Measurements from ENCODE around the gene ERP29. TPM values are rescaled to one million over a fixed set of nuclear protein-coding genes. Genes with fewer than 3 reads are reported as not detected.
A peak's percentile ranks its signal among the peaks of the same experiment; 100 is the strongest.

The ERP29 gene
- 163 TPM for polyA plus RNA-seq (2013, experiment 1 of 4)
- 157 TPM for polyA plus RNA-seq (2013, experiment 2 of 4)
- polyA plus RNA-seq (2013, experiment 3 of 4): 104 TPM
- polyA plus RNA-seq (2013, experiment 4 of 4): 118 TPM

GRCh38 chr12:112012775-112013600 is at the start of gene ERP29, which contains the start of gene TMEM116:
ERP29 (plus strand) TSS chr12:112013426; CDS start chr12:112013466, 40 bp downstream.
TMEM116 (minus strand) TSS chr12:112013165; CDS start chr12:112005270, 7,895 bp downstream.
- no peaks in the 10 kb centered on the region for H3K9me3 ChIP-seq (ENCODE audit: control insufficient read depth, low read length)
- no peaks in the 10 kb centered on the region for H3K27me3 ChIP-seq (ENCODE audit: control insufficient read depth, insufficient read depth, low read length, poor library complexity, severe bottlenecking)
- 0% methylated on average over 67 of the region's 67 CpGs for WGBS, 2 experiments
- no peaks in the 10 kb centered on the region for H3K4me1 ChIP-seq (ENCODE audit: control insufficient read depth, insufficient read depth, low read length)
- H3K27ac ChIP-seq (ENCODE audit: insufficient read depth, low read depth, low read length, poor library complexity, severe bottlenecking): peak within 1 kb of the TSS; percentile 92
- H3K36me3 ChIP-seq (ENCODE audit: control insufficient read depth, insufficient read depth, low read length): peaks cover 4% of the 10 kb centered on the region
- H3K4me3 ChIP-seq (ENCODE audit: insufficient read depth, low read depth, low read length): peak within 1 kb of the TSS; percentile 99

DNA sequence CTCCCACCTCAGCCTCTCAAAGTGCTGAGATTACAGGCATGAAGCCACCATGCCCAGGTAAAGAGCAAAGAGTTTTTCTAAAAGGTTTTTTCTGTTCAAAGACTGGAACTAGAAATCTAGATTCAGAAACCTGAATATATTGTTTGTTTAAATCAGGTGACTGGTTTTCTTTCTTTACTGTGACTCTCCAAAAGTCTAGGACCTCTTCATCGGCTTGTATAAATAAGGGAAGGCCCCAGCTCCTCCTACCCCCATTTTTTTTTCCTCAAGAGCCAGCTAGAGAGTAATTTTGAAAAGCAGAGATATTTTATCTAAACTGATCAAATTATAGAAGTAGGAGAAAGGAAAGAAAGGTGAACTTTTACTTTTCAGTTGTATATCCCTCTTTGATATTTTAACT is 48.3 kb upstream of the ERP29 start:
- H3K36me3 ChIP-seq (ENCODE audit: control insufficient read depth, insufficient read depth, low read length): no peaks in the 10 kb centered on the region
- no peak overlapping the region for H3K4me3 ChIP-seq (ENCODE audit: insufficient read depth, low read depth, low read length)
- WGBS, 2 experiments: 90% methylated on average over 1 of the region's 1 CpG; no CpG with 5 or more reads in 1 of the 2 experiments
- no peaks in the 10 kb centered on the region for H3K9me3 ChIP-seq (ENCODE audit: control insufficient read depth, low read length)
- H3K27ac ChIP-seq (ENCODE audit: insufficient read depth, low read depth, low read length, poor library complexity, severe bottlenecking): no peak overlapping the region
- H3K4me1 ChIP-seq (ENCODE audit: control insufficient read depth, insufficient read depth, low read length): no peaks in the 10 kb centered on the region
- H3K27me3 ChIP-seq (ENCODE audit: control insufficient read depth, insufficient read depth, low read length, poor library complexity, severe bottlenecking): no peaks in the 10 kb centered on the region

- Histone ChIP-seq H3K4me1 (ENCODE audit: control insufficient read depth, insufficient read depth, low read length) (no peaks in the 10 kb centered on the region), H3K9me3 (ENCODE audit: control insufficient read depth, low read length) (no peaks in the 10 kb centered on the region), H3K27ac (ENCODE audit: insufficient read depth, low read depth, low read length, poor library complexity, severe bottlenecking) (no peak overlapping the region), H3K4me3 (ENCODE audit: insufficient read depth, low read depth, low read length) (no peak overlapping the region), H3K36me3 (ENCODE audit: control insufficient read depth, insufficient read depth, low read length) (no peaks in the 10 kb centered on the region), H3K27me3 (ENCODE audit: control insufficient read depth, insufficient read depth, low read length, poor library complexity, severe bottlenecking) (no peaks in the 10 kb centered on the region)
Observed at GRCh38 chr12:111971800-111972199, 41.4 kb upstream of the ERP29 start.

GRCh38 chr12:111975161-111975931 is 37.9 kb upstream of the ERP29 start:
- H3K4me3 ChIP-seq (ENCODE audit: insufficient read depth, low read depth, low read length): no peak overlapping the region
- 93 to 94% methylated on average over 4 of the region's 5 CpGs for WGBS, 2 experiments
- no peaks in the 10 kb centered on the region for H3K27me3 ChIP-seq (ENCODE audit: control insufficient read depth, insufficient read depth, low read length, poor library complexity, severe bottlenecking)
- H3K4me1 ChIP-seq (ENCODE audit: control insufficient read depth, insufficient read depth, low read length): no peaks in the 10 kb centered on the region
- H3K9me3 ChIP-seq (ENCODE audit: control insufficient read depth, low read length): no peaks in the 10 kb centered on the region
- no peak overlapping the region for H3K27ac ChIP-seq (ENCODE audit: insufficient read depth, low read depth, low read length, poor library complexity, severe bottlenecking)
- no peaks in the 10 kb centered on the region for H3K36me3 ChIP-seq (ENCODE audit: control insufficient read depth, insufficient read depth, low read length)

- Histone ChIP-seq H3K27ac (ENCODE audit: insufficient read depth, low read depth, low read length, poor library complexity, severe bottlenecking) (no peak overlapping the region), H3K9me3 (ENCODE audit: control insufficient read depth, low read length) (no peaks in the 10 kb centered on the region), H3K4me3 (ENCODE audit: insufficient read depth, low read depth, low read length) (no peak overlapping the region), H3K36me3 (ENCODE audit: control insufficient read depth, insufficient read depth, low read length) (no peaks in the 10 kb centered on the region), H3K27me3 (ENCODE audit: control insufficient read depth, insufficient read depth, low read length, poor library complexity, severe bottlenecking) (no peaks in the 10 kb centered on the region), H3K4me1 (ENCODE audit: control insufficient read depth, insufficient read depth, low read length) (no peaks in the 10 kb centered on the region)
- 96 to 97% methylated on average over 6 of the region's 6 CpGs for WGBS, 2 experiments
Observed at GRCh38 chr12:111976291-111976690, 36.9 kb upstream of the ERP29 start.

DNA sequence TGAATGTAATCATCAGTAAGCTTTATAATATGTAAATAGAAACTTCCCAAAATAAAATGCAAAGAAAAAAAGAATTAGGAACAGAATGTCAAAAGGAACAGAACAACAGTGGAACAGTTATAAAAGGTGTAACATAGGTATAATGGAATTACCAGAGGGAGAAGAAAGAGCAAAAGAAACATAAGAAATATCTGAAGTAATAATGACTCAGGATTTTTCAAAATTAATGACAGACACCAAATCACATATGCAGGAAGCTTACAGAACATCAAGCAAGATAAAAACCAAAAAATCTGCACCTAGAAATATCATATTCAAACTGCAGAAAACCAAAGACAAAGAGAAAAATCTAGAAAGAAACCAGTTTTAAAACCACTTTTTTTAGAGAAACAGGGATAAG is 36.4 kb upstream of the ERP29 start:
- no peak overlapping the region for H3K27ac ChIP-seq (ENCODE audit: insufficient read depth, low read depth, low read length, poor library complexity, severe bottlenecking)
- no peaks in the 10 kb centered on the region for H3K36me3 ChIP-seq (ENCODE audit: control insufficient read depth, insufficient read depth, low read length)
- no peaks in the 10 kb centered on the region for H3K9me3 ChIP-seq (ENCODE audit: control insufficient read depth, low read length)
- no peak overlapping the region for H3K4me3 ChIP-seq (ENCODE audit: insufficient read depth, low read depth, low read length)
- no peaks in the 10 kb centered on the region for H3K4me1 ChIP-seq (ENCODE audit: control insufficient read depth, insufficient read depth, low read length)
- no peaks in the 10 kb centered on the region for H3K27me3 ChIP-seq (ENCODE audit: control insufficient read depth, insufficient read depth, low read length, poor library complexity, severe bottlenecking)

GRCh38 chr12:111978545-111978944 is 34.7 kb upstream of the ERP29 start:
- Histone ChIP-seq H3K27ac (ENCODE audit: insufficient read depth, low read depth, low read length, poor library complexity, severe bottlenecking) (no peak overlapping the region), H3K27me3 (ENCODE audit: control insufficient read depth, insufficient read depth, low read length, poor library complexity, severe bottlenecking) (no peaks in the 10 kb centered on the region), H3K9me3 (ENCODE audit: control insufficient read depth, low read length) (no peaks in the 10 kb centered on the region), H3K4me1 (ENCODE audit: control insufficient read depth, insufficient read depth, low read length) (no peaks in the 10 kb centered on the region), H3K4me3 (ENCODE audit: insufficient read depth, low read depth, low read length) (no peak overlapping the region), H3K36me3 (ENCODE audit: control insufficient read depth, insufficient read depth, low read length) (no peaks in the 10 kb centered on the region)

DNA sequence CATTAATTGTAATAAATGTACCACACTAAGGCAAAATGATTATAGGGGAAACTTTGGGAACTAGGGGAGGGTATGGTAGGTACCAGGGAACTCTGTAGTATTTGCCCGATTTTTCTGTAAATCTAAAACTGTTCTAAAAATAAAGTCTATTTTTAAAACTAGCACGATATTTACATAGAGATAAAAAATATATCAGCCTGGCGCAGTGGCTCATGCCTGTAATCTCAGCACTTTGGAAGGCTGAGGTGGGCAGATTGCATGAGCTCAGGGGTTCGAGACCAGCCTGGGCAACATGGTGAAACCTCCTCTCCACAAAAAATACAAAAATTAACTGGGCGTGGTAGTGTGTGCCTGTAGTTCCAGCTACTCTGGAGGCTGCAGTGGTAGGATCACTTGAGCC is 32.6 kb upstream of the ERP29 start:
- H3K27ac ChIP-seq (ENCODE audit: insufficient read depth, low read depth, low read length, poor library complexity, severe bottlenecking): no peak overlapping the region
- no peak overlapping the region for H3K4me3 ChIP-seq (ENCODE audit: insufficient read depth, low read depth, low read length)
- H3K36me3 ChIP-seq (ENCODE audit: control insufficient read depth, insufficient read depth, low read length): no peaks in the 10 kb centered on the region
- H3K27me3 ChIP-seq (ENCODE audit: control insufficient read depth, insufficient read depth, low read length, poor library complexity, severe bottlenecking): no peaks in the 10 kb centered on the region
- H3K4me1 ChIP-seq (ENCODE audit: control insufficient read depth, insufficient read depth, low read length): no peaks in the 10 kb centered on the region
- 92% methylated on average over 4 to 5 of the region's 5 CpGs for WGBS, 2 experiments
- no peaks in the 10 kb centered on the region for H3K9me3 ChIP-seq (ENCODE audit: control insufficient read depth, low read length)

DNA sequence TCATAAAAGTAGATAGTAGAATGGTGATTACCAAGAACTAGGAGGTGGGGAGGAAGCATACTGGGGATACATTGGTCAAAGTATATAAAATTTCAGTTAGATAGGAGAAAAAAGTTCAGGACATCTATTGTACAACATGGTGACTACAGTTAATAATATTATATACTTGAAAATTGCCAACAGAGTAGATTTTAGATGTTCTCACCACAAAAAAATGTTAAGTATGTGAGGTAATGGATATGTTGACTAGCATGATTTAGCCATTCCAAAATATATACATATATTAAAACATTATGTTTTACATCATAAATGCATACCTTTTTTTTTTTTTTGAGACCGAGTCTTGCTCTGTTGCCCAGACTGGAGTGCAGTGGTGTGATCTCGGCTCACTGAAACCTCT is 31.2 kb upstream of the ERP29 start:
- H3K9me3 ChIP-seq (ENCODE audit: control insufficient read depth, low read length): no peaks in the 10 kb centered on the region
- no peak overlapping the region for H3K27ac ChIP-seq (ENCODE audit: insufficient read depth, low read depth, low read length, poor library complexity, severe bottlenecking)
- H3K36me3 ChIP-seq (ENCODE audit: control insufficient read depth, insufficient read depth, low read length): no peaks in the 10 kb centered on the region
- no peaks in the 10 kb centered on the region for H3K4me1 ChIP-seq (ENCODE audit: control insufficient read depth, insufficient read depth, low read length)
- H3K27me3 ChIP-seq (ENCODE audit: control insufficient read depth, insufficient read depth, low read length, poor library complexity, severe bottlenecking): no peaks in the 10 kb centered on the region
- no peak overlapping the region for H3K4me3 ChIP-seq (ENCODE audit: insufficient read depth, low read depth, low read length)
- WGBS, 2 experiments: 93 to 97% methylated on average over 2 of the region's 2 CpGs

- WGBS, 2 experiments: 92 to 100% methylated on average over 1 of the region's 2 CpGs
- Histone ChIP-seq H3K27ac (ENCODE audit: insufficient read depth, low read depth, low read length, poor library complexity, severe bottlenecking) (no peak overlapping the region), H3K36me3 (ENCODE audit: control insufficient read depth, insufficient read depth, low read length) (no peaks in the 10 kb centered on the region), H3K4me3 (ENCODE audit: insufficient read depth, low read depth, low read length) (no peak overlapping the region), H3K4me1 (ENCODE audit: control insufficient read depth, insufficient read depth, low read length) (no peaks in the 10 kb centered on the region), H3K27me3 (ENCODE audit: control insufficient read depth, insufficient read depth, low read length, poor library complexity, severe bottlenecking) (no peaks in the 10 kb centered on the region), H3K9me3 (ENCODE audit: control insufficient read depth, low read length) (no peaks in the 10 kb centered on the region)
Observed at GRCh38 chr12:111984820-111985219, 28.4 kb upstream of the ERP29 start.

All from ectodermal cell (in vitro differentiated cells).